HAP-1 (cell line): ENCODE data around the gene KIF26B.

ENCODE experiments used
- DNase-seq, 2 experiments: peaks; one replicate each; pipeline ENCODE4 v3.0.0-alpha.2; 2016 to 2020; ENCODE audit warnings: low spot score in 2 of 2
- H3K27me3 ChIP-seq: fragments of 250-450 bp; sonication (Bioruptor Pico); 2 replicates; pipeline ENCODE4 v1.5.1; 2020; ENCODE audit warnings: low read depth, mild to moderate bottlenecking, moderate library complexity
- H3K36me3 ChIP-seq: fragments of 250-450 bp; sonication (Bioruptor Pico); replicated peaks from 2 replicates; pipeline ENCODE4 v1.5.1; 2020; ENCODE audit warnings: mild to moderate bottlenecking
- H3K4me1 ChIP-seq: fragments of 250-450 bp; sonication (Bioruptor Pico); 2 replicates; pipeline ENCODE4 v1.5.1; 2020; ENCODE audit warnings: mild to moderate bottlenecking
- H3K4me3 ChIP-seq: fragments of 250-450 bp; sonication (Bioruptor Pico); 2 replicates; pipeline ENCODE4 v1.5.1; 2020; ENCODE audit warnings: mild to moderate bottlenecking, moderate library complexity
- H3K9me3 ChIP-seq: fragments of 250-450 bp; sonication (Bioruptor Pico); 2 replicates; pipeline ENCODE4 v1.5.1; 2020; ENCODE audit warnings: mild to moderate bottlenecking, moderate library complexity
- in situ Hi-C: fragments of 300-500 bp; cut with MboI; formaldehyde crosslinking; loops from 3 replicates; pipeline ENCODE4 v1.14.3; 2020; ENCODE audit warnings: low sequenced_read_pairs, inconsistent platforms, mixed read lengths

Gene KIF26B

DNA sequence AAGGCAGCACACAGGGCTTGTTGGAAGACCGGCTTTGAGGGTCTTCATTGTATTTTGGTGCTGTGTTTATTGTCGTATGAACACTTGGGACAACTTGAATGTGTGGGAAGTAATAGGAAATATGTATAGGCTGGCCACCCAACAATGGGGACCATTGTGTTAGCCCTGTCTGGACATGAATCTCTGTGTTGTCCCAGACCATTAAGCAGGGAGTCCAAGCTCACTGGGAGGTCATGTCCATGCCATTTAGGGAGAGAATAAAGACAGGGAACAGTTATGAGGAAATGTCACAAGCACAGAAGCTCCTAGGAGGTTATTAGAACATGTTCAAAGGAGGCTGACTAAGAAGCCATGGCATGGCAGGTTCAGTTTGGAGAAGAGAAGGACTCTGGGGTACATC lies 266.1 kb downstream of the KIF26B start:
- no peaks in the 10 kb centered on the region for H3K9me3 ChIP-seq
- no peaks in the 10 kb centered on the region for H3K27me3 ChIP-seq
- in situ Hi-C loops = no loop called here
- DNase-seq = no peak
- no peaks in the 10 kb centered on the region for H3K36me3 ChIP-seq
- H3K4me1 ChIP-seq = no peaks in the 10 kb centered on the region
- no peak overlapping the region for H3K4me3 ChIP-seq

DNA sequence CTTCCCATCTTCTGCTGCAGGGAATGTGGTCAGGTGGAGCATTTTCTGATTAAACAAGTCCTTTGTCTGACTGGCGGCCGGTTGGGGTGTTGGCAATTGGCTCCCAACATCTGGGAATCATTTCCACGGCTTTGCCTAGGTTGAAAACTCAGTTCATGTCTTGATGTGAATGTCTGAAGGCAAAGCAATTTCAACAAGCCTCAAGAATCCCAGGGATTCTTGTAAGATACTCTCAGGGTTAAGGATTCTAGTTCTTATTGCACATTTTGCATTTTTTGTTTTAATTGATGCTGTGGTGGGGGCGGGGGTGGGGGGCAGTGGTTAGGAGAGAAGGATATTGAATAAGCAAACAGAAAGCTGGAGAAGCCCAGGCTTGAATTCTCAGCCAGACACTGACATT lies 273.9 kb downstream of the KIF26B start:
- in situ Hi-C loops = no loop called here
- no peak for DNase-seq

DNA sequence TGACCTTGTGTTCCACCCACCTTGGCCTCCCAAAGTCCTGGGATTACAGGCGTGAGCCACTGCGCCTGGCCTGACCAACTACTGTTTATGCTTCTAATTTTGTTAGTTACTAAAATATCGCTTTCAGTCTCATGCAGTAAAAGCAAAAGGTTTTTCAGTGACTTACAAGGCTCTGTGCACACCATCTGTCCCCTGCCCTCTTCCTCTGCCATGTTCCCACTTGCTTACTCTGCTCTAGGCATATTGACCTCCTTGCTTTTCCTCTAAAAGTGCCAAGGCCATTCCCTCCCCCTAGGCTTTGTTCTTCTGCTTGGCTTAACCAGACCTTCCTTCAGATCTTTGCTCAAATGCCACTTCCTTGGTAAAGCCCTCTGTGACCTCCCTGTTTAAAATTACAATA lies 276.9 kb downstream of the KIF26B start:
- no peak for DNase-seq
- no peaks in the 10 kb centered on the region for H3K36me3 ChIP-seq
- no peak overlapping the region for H3K4me3 ChIP-seq
- in situ Hi-C loops = no loop called here
- no peaks in the 10 kb centered on the region for H3K27me3 ChIP-seq
- H3K9me3 ChIP-seq = no peaks in the 10 kb centered on the region
- H3K4me1 ChIP-seq = no peaks in the 10 kb centered on the region

More for the DNA sequence above, 273.9 kb downstream of the KIF26B start:
- Histone ChIP-seq H3K9me3 (no peaks in the 10 kb centered on the region), H3K27me3 (no peaks in the 10 kb centered on the region), H3K36me3 (no peaks in the 10 kb centered on the region), H3K4me1 (no peaks in the 10 kb centered on the region), H3K4me3 (no peak overlapping the region)

DNA sequence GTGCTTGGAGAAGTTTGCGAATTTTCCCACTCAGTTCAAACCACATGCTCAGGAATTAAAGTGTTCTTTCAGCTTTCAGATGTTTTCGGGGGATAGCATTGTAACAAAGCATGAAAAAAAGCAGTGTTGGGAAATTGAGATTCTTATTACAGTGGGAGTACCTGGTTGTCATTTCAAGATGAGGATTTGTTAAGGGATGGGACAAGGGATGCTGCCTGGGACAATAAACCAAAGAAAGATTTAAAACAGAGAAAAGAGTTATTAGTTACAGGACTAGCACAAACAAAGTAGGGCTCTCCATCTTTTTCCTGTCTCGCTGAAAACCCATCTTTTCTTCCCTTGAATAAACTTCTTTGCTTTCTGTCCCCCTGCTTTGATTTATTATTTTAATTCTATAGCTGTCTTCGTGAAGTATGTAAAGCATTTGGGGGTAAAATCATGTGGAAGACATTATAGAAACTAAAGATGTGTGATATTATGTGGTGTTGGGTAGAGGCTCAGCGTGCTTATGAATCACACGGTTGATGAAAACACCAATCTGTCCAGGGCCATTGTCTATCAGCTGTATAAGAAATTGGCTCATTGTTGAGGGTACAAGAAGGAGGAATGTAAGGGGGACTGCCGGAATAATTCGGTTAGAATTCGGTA lies 277.6 kb downstream of the KIF26B start:
- Histone ChIP-seq H3K4me1 (no peaks in the 10 kb centered on the region), H3K9me3 (no peaks in the 10 kb centered on the region), H3K27me3 (no peaks in the 10 kb centered on the region), H3K4me3 (no peak overlapping the region), H3K36me3 (no peaks in the 10 kb centered on the region)
- DNase-seq = no peak
- in situ Hi-C loops = no loop called here

DNA sequence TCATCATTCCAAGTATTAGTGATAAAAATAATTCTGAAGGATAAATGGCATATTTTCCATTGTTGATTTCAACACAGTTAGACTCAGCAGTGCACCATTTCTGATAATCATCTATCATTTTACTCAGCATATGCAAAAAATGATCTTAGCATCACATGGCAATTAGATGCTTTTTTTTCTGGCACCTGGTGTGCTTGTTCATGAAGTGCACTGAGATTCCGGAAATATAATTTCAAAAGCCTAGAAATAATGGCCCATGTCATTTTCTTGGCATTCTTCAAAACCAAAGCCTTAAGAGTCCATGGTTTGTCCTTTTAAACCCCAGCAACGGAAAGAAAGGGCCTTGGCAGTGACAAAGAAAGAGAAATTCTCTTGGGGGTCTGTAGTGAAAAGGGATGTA lies 278.8 kb downstream of the KIF26B start:
- Histone ChIP-seq H3K36me3 (no peaks in the 10 kb centered on the region), H3K27me3 (no peaks in the 10 kb centered on the region), H3K4me1 (no peaks in the 10 kb centered on the region), H3K9me3 (no peaks in the 10 kb centered on the region), H3K4me3 (no peak overlapping the region)
- no peak for DNase-seq
- in situ Hi-C loops = no loop called here

DNA sequence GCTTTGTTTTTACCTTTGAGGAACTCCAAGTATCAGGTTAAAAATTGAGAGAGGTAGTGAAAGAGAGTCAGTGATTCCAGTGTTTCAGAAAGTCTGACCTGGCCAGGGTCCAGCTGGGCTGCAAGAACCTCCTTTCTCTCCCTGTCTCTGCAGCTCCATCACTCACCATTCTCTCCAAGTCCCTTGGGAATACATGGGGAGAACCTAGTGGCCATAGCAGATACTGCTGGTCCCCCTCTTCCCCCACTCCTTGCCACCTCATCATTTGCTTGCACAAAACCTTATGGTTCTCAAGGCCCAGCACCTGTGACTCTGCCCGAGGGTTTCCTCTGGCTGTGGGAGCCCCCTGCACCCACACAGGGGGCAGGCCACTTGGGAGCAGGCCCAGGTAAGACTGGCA lies 279.5 kb downstream of the KIF26B start:
- in situ Hi-C loops = no loop called here
- Histone ChIP-seq H3K36me3 (no peaks in the 10 kb centered on the region), H3K27me3 (no peaks in the 10 kb centered on the region), H3K4me3 (no peak overlapping the region), H3K4me1 (no peaks in the 10 kb centered on the region), H3K9me3 (no peaks in the 10 kb centered on the region)
- DNase-seq = no peak

DNA sequence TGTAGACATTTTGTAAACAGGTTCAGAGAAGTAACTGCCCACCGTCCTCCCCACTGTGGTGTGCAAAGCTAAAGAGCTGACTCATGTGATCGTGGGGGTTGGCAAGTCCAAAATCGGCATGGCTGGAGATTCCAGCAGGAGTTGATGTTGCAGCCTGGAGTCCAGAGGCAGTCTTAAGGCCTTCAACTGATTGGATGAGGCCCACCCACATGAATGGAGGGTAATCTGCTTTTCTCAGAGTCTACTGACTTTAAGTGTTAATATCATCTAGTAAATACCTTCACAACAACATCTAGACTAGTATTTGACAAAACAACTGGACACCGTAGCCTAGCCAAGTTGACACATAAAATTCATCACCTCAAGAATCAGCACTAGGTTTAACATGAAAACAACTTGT lies 281.6 kb downstream of the KIF26B start:
- DNase-seq = no peak
- Histone ChIP-seq H3K4me3 (no peak overlapping the region), H3K4me1 (no peaks in the 10 kb centered on the region), H3K27me3 (no peaks in the 10 kb centered on the region; the same call in 1 of the 2 replicates), H3K36me3 (no peaks in the 10 kb centered on the region), H3K9me3 (no peaks in the 10 kb centered on the region)
- in situ Hi-C loops = no loop called here

DNA sequence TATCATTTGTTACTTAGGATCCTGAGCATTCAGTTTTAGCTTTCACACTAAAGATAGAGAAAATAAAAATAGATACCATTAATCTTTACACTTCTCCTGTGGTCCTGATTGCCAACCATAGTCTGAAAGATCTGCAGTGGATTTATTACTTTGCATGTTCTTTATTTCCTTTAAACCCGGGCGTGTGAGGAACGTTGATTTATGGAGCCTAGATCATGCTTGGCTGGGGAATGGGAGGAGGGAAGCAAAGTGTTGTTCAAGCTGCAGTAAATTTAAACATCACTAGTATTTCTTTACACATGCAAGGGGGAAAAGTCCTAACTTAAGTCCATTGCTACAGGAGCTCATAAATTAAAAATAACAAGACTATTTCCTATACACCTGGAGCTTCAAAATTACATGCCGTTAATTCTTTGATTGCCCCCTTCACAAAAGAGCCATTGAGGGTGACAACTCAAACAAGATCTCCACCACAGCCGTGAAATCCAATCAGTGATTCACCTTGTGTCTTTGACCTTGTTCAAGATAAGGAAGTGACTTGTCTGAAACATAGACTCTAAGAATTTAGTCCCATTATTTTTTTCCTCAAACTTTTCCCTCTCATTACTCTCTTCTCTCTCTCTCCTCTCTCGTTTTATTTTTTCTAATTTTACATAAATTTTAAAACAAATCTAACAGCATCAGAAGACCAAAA lies 282.7 kb downstream of the KIF26B start:
- Histone ChIP-seq H3K27me3 (no peaks in the 10 kb centered on the region; the same call in 1 of the 2 replicates), H3K4me3 (no peak overlapping the region), H3K4me1 (no peaks in the 10 kb centered on the region), H3K9me3 (no peaks in the 10 kb centered on the region), H3K36me3 (no peaks in the 10 kb centered on the region)
- in situ Hi-C loops = no loop called here
- no peak for DNase-seq

DNA sequence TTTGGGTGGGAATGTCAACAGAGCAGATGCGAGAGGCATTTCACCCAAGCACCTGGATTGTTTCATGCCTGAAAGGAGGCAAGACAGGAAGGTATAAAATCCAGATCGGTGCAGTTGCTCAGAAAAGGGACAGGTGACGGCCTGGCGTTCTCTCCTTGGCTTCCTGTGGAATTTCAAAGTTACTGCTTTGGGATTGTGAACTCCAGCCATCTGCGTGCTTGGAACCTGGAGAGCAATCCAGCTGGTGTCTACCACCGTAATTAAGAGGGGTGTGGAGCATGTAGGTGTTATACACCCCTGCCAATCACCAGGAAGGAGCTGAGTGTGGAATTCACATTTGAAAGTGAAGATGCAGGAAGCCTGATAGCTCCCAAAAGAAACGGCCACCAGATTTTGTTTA lies 286.1 kb downstream of the KIF26B start:
- no peak overlapping the region for H3K4me3 ChIP-seq
- in situ Hi-C loops = no loop called here
- no peaks in the 10 kb centered on the region for H3K36me3 ChIP-seq
- H3K4me1 ChIP-seq = no peaks in the 10 kb centered on the region
- no peaks in the 10 kb centered on the region; the same call in 1 of the 2 replicates for H3K27me3 ChIP-seq
- DNase-seq = no peak
- no peaks in the 10 kb centered on the region for H3K9me3 ChIP-seq

DNA sequence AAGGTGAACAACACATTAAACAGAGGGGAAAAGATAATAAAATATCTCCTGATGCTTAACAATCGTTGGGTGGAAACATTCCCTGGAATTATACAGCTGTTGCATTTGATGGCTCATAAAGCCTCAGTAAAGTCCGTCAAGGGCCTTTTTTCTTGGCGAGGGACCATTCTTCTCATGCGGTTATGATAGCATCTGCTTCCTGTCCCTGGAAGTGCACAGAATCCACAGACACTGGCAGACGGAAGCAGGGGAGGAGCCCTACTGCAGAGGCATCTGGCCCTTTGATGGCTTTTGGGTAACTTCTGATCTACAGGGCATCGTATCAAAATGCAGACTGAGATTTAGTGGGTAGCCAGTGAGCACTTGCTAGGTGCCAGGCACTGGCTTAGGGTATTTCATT lies 286.9 kb downstream of the KIF26B start:
- in situ Hi-C loops = no loop called here
- no peak for DNase-seq
- H3K4me1 ChIP-seq = no peaks in the 10 kb centered on the region
- no peaks in the 10 kb centered on the region for H3K9me3 ChIP-seq
- H3K4me3 ChIP-seq = no peak overlapping the region
- H3K27me3 ChIP-seq = no peaks in the 10 kb centered on the region; the same call in 1 of the 2 replicates
- no peaks in the 10 kb centered on the region for H3K36me3 ChIP-seq

DNA sequence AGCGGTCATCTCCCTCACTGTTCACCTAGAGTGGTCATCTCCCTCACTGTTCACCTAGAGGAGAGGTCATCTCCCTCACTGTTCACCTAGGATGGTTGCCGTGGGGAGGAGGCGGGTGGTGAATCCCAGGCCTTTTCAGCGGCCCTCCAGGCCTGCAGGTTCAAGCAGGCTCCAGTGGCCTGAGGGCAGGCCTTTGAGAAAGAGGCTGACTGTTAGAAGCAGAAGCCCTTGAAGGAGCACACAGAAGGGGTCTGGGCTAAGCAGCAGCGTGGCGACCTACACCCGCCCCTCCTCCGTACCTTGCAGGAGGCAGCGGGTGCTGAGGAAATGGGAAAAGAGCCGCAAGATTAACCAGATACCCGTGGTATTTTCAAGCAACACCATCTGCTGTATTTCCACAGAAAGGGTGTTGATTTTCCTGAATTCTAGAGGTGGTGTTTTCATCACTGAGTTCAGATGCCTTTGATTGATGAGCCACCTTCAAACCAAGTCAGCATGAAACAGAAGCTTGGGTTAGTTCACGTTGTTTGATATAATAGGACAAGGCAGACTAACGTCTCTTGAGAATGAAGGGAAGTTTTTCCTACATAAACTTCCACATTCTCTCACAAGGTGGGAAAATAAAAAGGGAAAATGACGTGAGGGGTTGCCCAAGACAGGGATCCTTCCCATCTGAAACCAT lies 289.5 kb downstream of the KIF26B start:
- Histone ChIP-seq H3K4me3 (no peak overlapping the region), H3K4me1 (no peaks in the 10 kb centered on the region), H3K9me3 (no peaks in the 10 kb centered on the region), H3K27me3 (no peaks in the 10 kb centered on the region; the same call in 1 of the 2 replicates), H3K36me3 (no peaks in the 10 kb centered on the region)
- in situ Hi-C loops = no loop called here
- no peak for DNase-seq

DNA sequence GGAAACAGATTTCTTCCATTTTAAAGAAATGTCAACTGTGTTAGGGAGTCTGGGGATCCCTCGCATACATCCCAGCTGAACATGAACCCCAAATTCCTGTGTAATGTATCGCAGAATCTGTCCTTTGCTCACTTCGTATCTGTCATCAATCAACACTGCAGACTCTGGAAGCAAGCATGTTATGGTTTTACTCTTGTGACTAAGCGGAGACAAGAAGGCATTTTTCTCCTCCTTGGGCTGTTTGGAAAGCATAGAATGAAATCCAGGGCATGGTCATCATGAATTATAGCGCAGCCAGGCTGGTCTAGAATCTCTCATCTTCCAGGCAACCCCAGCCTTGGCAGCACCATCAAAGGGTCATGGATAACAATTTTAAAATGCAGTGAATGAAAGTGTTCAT lies 290.2 kb downstream of the KIF26B start:
- Histone ChIP-seq H3K27me3 (no peaks in the 10 kb centered on the region; the same call in 1 of the 2 replicates), H3K4me1 (no peaks in the 10 kb centered on the region), H3K4me3 (no peak overlapping the region), H3K36me3 (no peaks in the 10 kb centered on the region), H3K9me3 (no peaks in the 10 kb centered on the region)
- DNase-seq = no peak
- in situ Hi-C loops = no loop called here

DNA sequence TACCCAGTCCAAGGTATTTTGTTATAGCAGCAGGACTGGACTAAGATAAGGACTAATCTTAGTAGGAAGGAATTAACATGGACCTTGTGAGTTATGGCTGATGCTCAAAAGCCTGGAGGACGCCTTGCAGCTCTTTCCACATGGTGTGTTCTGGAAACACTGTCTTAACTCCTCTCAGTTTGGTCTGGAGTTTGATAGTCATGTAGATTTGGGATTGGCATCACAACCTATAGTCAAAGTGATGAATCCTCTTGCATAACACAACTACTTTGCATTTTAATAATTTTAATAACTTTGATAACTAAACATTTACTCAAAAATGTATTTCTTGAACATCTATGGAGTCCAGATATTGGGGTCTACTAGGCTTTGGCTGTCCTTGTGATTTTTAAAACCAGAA lies 293.7 kb downstream of the KIF26B start:
- H3K9me3 ChIP-seq = no peaks in the 10 kb centered on the region
- in situ Hi-C loops = no loop called here

DNA sequence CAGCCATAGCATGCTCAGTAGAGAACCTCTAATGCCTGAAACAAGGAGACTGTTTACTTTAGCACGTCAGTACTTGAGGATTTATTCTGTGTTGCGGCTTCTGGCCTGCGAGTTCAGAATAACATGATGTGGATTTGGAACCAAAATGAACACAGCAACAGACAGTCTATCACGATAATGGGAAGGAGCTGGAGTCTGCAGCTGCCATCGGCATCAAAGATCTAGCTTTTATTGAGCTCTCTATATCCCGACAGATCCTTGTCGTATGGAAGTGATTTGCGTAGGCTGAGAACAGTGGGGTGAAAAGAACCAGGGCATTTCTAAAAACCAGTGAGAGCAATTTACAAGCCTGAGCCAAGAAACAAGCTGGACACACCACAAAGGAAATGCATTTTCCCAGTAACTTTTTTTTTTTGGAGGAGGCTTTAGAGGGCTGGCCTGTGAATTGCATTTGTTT lies 294.2 kb downstream of the KIF26B start:
- DNase-seq = no peak
- Histone ChIP-seq H3K4me3 (no peak overlapping the region), H3K27me3 (no peaks in the 10 kb centered on the region), H3K36me3 (no peaks in the 10 kb centered on the region), H3K9me3 (no peaks in the 10 kb centered on the region), H3K4me1 (no peaks in the 10 kb centered on the region)
- in situ Hi-C loops = no loop called here

More for the DNA sequence above, 293.7 kb downstream of the KIF26B start:
- Histone ChIP-seq H3K36me3 (no peaks in the 10 kb centered on the region), H3K4me1 (no peaks in the 10 kb centered on the region), H3K4me3 (no peak overlapping the region), H3K27me3 (no peaks in the 10 kb centered on the region)
- no peak for DNase-seq
